A549 (cell line): Measurements from ENCODE around the gene ZNF615. TPM values are rescaled to one million over a fixed set of nuclear protein-coding genes. Genes with fewer than 3 reads are reported as not detected.
"Not testable (repeated sequence)": the region's sequence is repeated elsewhere in the genome, so short reads cannot be mapped to it uniquely, and the experiment has no call there.

ENCODE experiments used
- ATAC-seq, 2 experiments: fragments of 200-7000 bp in 1 of 2; fragments of >200 bp in 1 of 2; cut with Nextera tagmentation in 1 of 2; cut with Tn5 transposase in 1 of 2; 3 replicates each; pipeline versions ENCODE4 v1.8.0 to v1.9.1; 2018 to 2020; ENCODE audit warnings: mild to moderate bottlenecking in 1 of 2, moderate library complexity in 1 of 2
- CTCF ChIA-PET: fragments of 300-600 bp; sonication (Branson Sonifier 250); formaldehyde crosslinking; extraction: SDS; loops from one replicate; lab custom pipeline; 2021; ENCODE audit warnings: antibody characterized with exemption, inconsistent platforms; lab: Yijun Ruan, JAX
- POLR2A ChIA-PET: fragments of 350-600 bp; formaldehyde crosslinking; extraction: SDS; loops from one replicate; lab custom pipeline; 2021; ENCODE audit warnings: antibody characterized with exemption, inconsistent platforms; lab: Yijun Ruan, JAX
- DNase-seq, 2 experiments: peaks; one replicate each; pipeline versions ENCODE4 v3.0.0 to v3.0.0-alpha.2; 2011 to 2016; ENCODE audit warnings: low read depth in 1 of 2, low spot score in 1 of 2
- FAIRE-seq: peaks from 2 replicates; lab custom pipeline; 2011; peaks lifted over from hg19 to GRCh38; lab: Jason Lieb, UNC
- H3K27ac ChIP-seq, 2 experiments: fragments of >200 bp; sonication (Bioruptor Twin); formaldehyde crosslinking; 3 replicates each; pipeline ENCODE4 v1.5.1; 2016 to 2017
- H3K4me1 ChIP-seq: fragments of >200 bp; sonication (Bioruptor Twin); formaldehyde crosslinking; 3 replicates; pipeline ENCODE4 v1.6.1; 2016
- H3K4me2 ChIP-seq: fragments of >200 bp; sonication (Bioruptor Twin); formaldehyde crosslinking; 3 replicates; pipeline ENCODE4 v1.6.1; 2016
- H3K4me3 ChIP-seq: fragments of >200 bp; sonication (Bioruptor Twin); formaldehyde crosslinking; 3 replicates; pipeline ENCODE4 v1.5.1; 2016
- H3K9me3 ChIP-seq: fragments of >200 bp; sonication (Bioruptor Twin); formaldehyde crosslinking; 3 replicates; pipeline ENCODE4 v1.6.1; 2016
- BCL3 ChIP-seq: fragments of >200 bp; sonication (Bioruptor Twin); formaldehyde crosslinking; IDR thresholded peaks from 3 replicates; pipeline ENCODE4 v1.6.1; 2016
- CHD4 ChIP-seq: fragments of 200-600 bp; sonication (generic); IDR thresholded peaks from 2 replicates; pipeline ENCODE4 v1.6.1; 2016; ENCODE audit warnings: antibody characterized with exemption, mild to moderate bottlenecking, borderline replicate concordance
- E2F6 ChIP-seq: IDR thresholded peaks from 2 replicates; pipeline ENCODE4 v1.6.1; 2012; ENCODE audit warnings: low read depth, borderline replicate concordance
- FOXS1 ChIP-seq: fragments of 250-450 bp; sonication (Bioruptor Pico); IDR thresholded peaks from 2 replicates; pipeline ENCODE4 v1.5.0; 2020; ENCODE audit warnings: mild to moderate bottlenecking, moderate library complexity
- HMGXB4 ChIP-seq: fragments of 250-450 bp; sonication (Bioruptor Pico); IDR thresholded peaks from 2 replicates; pipeline ENCODE4 v1.5.0; 2021; ENCODE audit warnings: mild to moderate bottlenecking, moderate library complexity, borderline replicate concordance
- MAFK ChIP-seq: fragments of 450-650 bp; IDR thresholded peaks from 2 replicates; pipeline ENCODE4 v1.6.1; 2014; ENCODE audit not compliant: partially characterized antibody
- MYC ChIP-seq: IDR thresholded peaks from 2 replicates; pipeline ENCODE4 v1.6.1; 2012; ENCODE audit warnings: mild to moderate bottlenecking, inconsistent platforms, low read length, improper control_type of control experiment, borderline replicate concordance
- NPAS2 ChIP-seq: fragments of 250-450 bp; sonication (Bioruptor Pico); IDR thresholded peaks from 2 replicates; pipeline ENCODE4 v1.8.0; 2022; ENCODE audit warnings: mild to moderate bottlenecking, moderate library complexity, borderline replicate concordance
- NR3C1 ChIP-seq: fragments of >200 bp; sonication (Bioruptor Twin); formaldehyde crosslinking; IDR thresholded peaks from 3 replicates; pipeline ENCODE4 v1.6.1; 2017
- PBX3 ChIP-seq: IDR thresholded peaks from 2 replicates; pipeline ENCODE4 v1.6.1; 2012
- PHF8 ChIP-seq: fragments of 200-600 bp; sonication (generic); IDR thresholded peaks from 2 replicates; pipeline ENCODE4 v1.6.1; 2016; ENCODE audit warnings: low read depth, mild to moderate bottlenecking, antibody characterized with exemption, moderate library complexity, borderline replicate concordance
- POLR2A ChIP-seq: IDR thresholded peaks from 2 replicates; pipeline ENCODE4 v1.6.1; 2012; ENCODE audit warnings: mild to moderate bottlenecking, low read length
- ZC3H11A ChIP-seq: fragments of 450-650 bp; IDR thresholded peaks from 2 replicates; pipeline ENCODE4 v1.6.1; 2014; ENCODE audit warnings: antibody characterized with exemption, mild to moderate bottlenecking
- ZSCAN20 ChIP-seq: fragments of 250-450 bp; sonication (Bioruptor Pico); IDR thresholded peaks from 2 replicates; pipeline ENCODE4 v1.8.0; 2022; ENCODE audit warnings: mild to moderate bottlenecking, moderate library complexity
- WGBS: methylation state at CpG from one replicate; pipeline ENCODE4 v1.1.6; 2017; ENCODE audit errors: missing lambda C conversion rate; 5-methylcytosine and 5-hydroxymethylcytosine counted together
- polyA plus RNA-seq, 4 experiments: library from polyadenylated mRNA; depleted of rRNA in 3 of 4; stranded (reverse); fragments of >200 nt; fragmentation: RNase III in 1 of 4; extraction: RNeasy Plus Mini Kit Qiagen cat#74134 plus additional on column Dnase treatment in 1 of 4; gene quantifications; 2 replicates in 3 of 4; 3 replicates in 1 of 4; pipeline ENCODE4 v1.2.3, GENCODE V29; 2011 to 2017

ZNF615 gene
- polyA plus RNA-seq, 2 of the 4 experiments (the other 2 are of a cell fraction): 7.5 to 9.4 TPM

GRCh38 chr19:51960621-51961233, 47.3 kb downstream of the ZNF615 start:
- H3K9me3 ChIP-seq: peaks cover 88% of the 10 kb centered on the region
- FAIRE-seq, CTCF ChIA-PET, H3K27ac ChIP-seq, H3K4me2 ChIP-seq, H3K4me3 ChIP-seq, DNase-seq, POLR2A ChIA-PET, ATAC-seq, H3K4me1 ChIP-seq: not testable (repeated sequence)
- 21% methylated on average over 7 of the region's 7 CpGs for WGBS

- ChIA-PET CTCF (interaction anchor here (0.6 kb wide), 2 partner anchors 44 to 346 kb away, joined by 3 to 5 read pairs; no protein-coding TSS in a partner anchor), POLR2A (no interaction called here)
- Histone ChIP-seq H3K27ac (no peak overlapping the region), H3K4me1 (no peaks in the 10 kb centered on the region), H3K9me3 (peaks cover 85% of the 10 kb centered on the region)
- no peak for ATAC-seq
- 31% methylated on average over 4 of the region's 4 CpGs for WGBS
- no peak for TF ChIP-seq E2F6
- TF ChIP-seq, all 56 proteins: peak for 0
- FAIRE-seq (no peak), DNase-seq (no peak)
- H3K4me2 ChIP-seq: no peak overlapping the region
- no peak overlapping the region for H3K4me3 ChIP-seq
Observed at GRCh38 chr19:51959791-51960190, 48.2 kb downstream of the ZNF615 start.

- POLR2A ChIA-PET, DNase-seq, H3K4me3 ChIP-seq, H3K4me1 ChIP-seq, ATAC-seq, CTCF ChIA-PET, FAIRE-seq, H3K4me2 ChIP-seq, H3K27ac ChIP-seq: not testable (repeated sequence)
- peaks cover 79% of the 10 kb centered on the region for H3K9me3 ChIP-seq
- 7% methylated on average over 4 of the region's 4 CpGs for whole genome bisulfite sequencing
Observed at GRCh38 chr19:51957846-51958245, 50.2 kb downstream of the ZNF615 start.

- WGBS: 66% methylated on average over 25 of the region's 25 CpGs
- H3K4me1 ChIP-seq: no peaks in the 10 kb centered on the region
- no peak for TF ChIP-seq BCL3
- no peak for TF ChIP-seq MYC
- no peak for TF ChIP-seq ZC3H11A
- TF ChIP-seq PBX3: no peak
- TF ChIP-seq HMGXB4 (CRISPR knock-in tag): no peak
- TF ChIP-seq ZSCAN20 (CRISPR knock-in tag): no peak
- no peak for TF ChIP-seq PHF8
- no peak for TF ChIP-seq NR3C1
- no peak for TF ChIP-seq NPAS2 (CRISPR knock-in tag)
- TF ChIP-seq FOXS1 (CRISPR knock-in tag): no peak
- no peak for TF ChIP-seq MAFK
- no peak for TF ChIP-seq CHD4
- TF ChIP-seq POLR2A: no peak
- no peak for TF ChIP-seq E2F6
- no peak for FAIRE-seq
- no peak for ATAC-seq
- H3K4me2 ChIP-seq: no peak overlapping the region
- no peak overlapping the region for H3K27ac ChIP-seq
- no peak for DNase-seq
- peaks cover 86% of the 10 kb centered on the region for H3K9me3 ChIP-seq
- ChIA-PET POLR2A (no interaction called here), CTCF (no interaction called here)
- H3K4me3 ChIP-seq: no peak overlapping the region
Observed at GRCh38 chr19:51948975-51949374, 59.0 kb downstream of the ZNF615 start.
